Karpas-422 (cell line): Measurements from ENCODE around the gene RPL41. TPM values are rescaled to one million over a fixed set of nuclear protein-coding genes. Genes with fewer than 3 reads are reported as not detected.

Experiments used
- DNase-seq: peaks from one replicate; pipeline ENCODE4 v3.0.0-alpha.2; 2015
- H2AFZ ChIP-seq: fragments of 200-600 bp; sonication (generic); 2 replicates; pipeline ENCODE4 v1.6.1; 2014; ENCODE audit warnings: antibody characterized with exemption, low read length, mixed read lengths
- H3K27ac ChIP-seq: fragments of 200-600 bp; sonication (generic); 2 replicates; pipeline ENCODE4 v1.5.1; 2014; ENCODE audit warnings: mild to moderate bottlenecking, low read length, moderate library complexity
- H3K27me3 ChIP-seq: fragments of 200-600 bp; sonication (generic); 2 replicates; pipeline ENCODE4 v1.6.1; 2014; ENCODE audit warnings: low read length, mixed read lengths
- H3K36me3 ChIP-seq: fragments of 200-600 bp; sonication (generic); 2 replicates; pipeline ENCODE4 v1.6.1; 2014; ENCODE audit warnings: low read length, mixed read lengths; ENCODE audit not compliant: insufficient read depth
- H3K4me1 ChIP-seq: fragments of 200-600 bp; sonication (generic); 2 replicates; pipeline ENCODE4 v1.6.1; 2014; ENCODE audit warnings: mild to moderate bottlenecking, low read length, mixed read lengths
- H3K4me2 ChIP-seq: fragments of 200-600 bp; sonication (generic); 2 replicates; pipeline ENCODE4 v1.6.1; 2014; ENCODE audit warnings: low read length, low read depth, mild to moderate bottlenecking; ENCODE audit not compliant: poor library complexity, severe bottlenecking
- H3K4me3 ChIP-seq: fragments of 200-600 bp; sonication (generic); 2 replicates; pipeline ENCODE4 v1.5.1; 2014; ENCODE audit warnings: mild to moderate bottlenecking, antibody characterized with exemption, low read length, mixed read lengths
- H3K79me2 ChIP-seq: fragments of 200-600 bp; sonication (generic); 2 replicates; pipeline ENCODE4 v1.6.1; 2014; ENCODE audit warnings: mild to moderate bottlenecking, low read length, mixed read lengths
- H3K9ac ChIP-seq: fragments of 200-600 bp; sonication (generic); 2 replicates; pipeline ENCODE4 v1.6.0; 2014; ENCODE audit warnings: low read length
- H3K9me2 ChIP-seq: fragments of 200-600 bp; sonication (generic), shearing (Covaris generic); replicated peaks from 2 replicates; pipeline ENCODE4 v1.6.0; 2014; ENCODE audit warnings: mild to moderate bottlenecking, low read length, moderate library complexity; ENCODE audit not compliant: insufficient read depth
- H3K9me3 ChIP-seq: fragments of 300-700, 200-600 bp; sonication (generic); 2 replicates; pipeline ENCODE4 v1.6.1; 2014; ENCODE audit warnings: low read length, mixed read lengths
- H4K20me1 ChIP-seq: fragments of 200-600 bp; sonication (generic); 2 replicates; pipeline ENCODE4 v1.6.1; 2014; ENCODE audit warnings: mild to moderate bottlenecking, antibody characterized with exemption, low read length, low read depth; ENCODE audit not compliant: insufficient read depth
- total RNA-seq: library from RNA; depleted of rRNA; stranded (reverse); fragments of >200 nt; shearing (Covaris generic); gene quantifications from 2 replicates; pipeline ENCODE4 v1.2.3, GENCODE V29; 2014; ENCODE audit warnings: low replicate concordance

The RPL41 gene
- total RNA-seq, 1 experiment from 2014 or later: 7,506 TPM

DNA sequence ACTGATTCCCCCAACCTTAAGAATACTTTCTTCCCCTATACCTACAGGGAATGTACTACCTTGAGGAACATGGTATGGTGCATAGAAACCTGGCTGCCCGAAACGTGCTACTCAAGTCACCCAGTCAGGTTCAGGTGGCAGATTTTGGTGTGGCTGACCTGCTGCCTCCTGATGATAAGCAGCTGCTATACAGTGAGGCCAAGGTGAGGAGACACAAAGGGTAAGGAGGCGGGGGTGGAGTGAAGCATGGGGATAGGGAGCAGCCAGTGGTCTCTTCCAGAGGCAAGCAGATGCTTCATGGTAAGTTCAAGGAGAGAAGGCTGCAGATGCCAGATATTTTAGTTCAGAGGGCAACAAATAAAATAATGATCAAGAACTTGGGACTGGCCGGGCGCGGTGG is 18.7 kb upstream of the RPL41 start:
- Histone ChIP-seq H3K4me1 (no peaks in the 10 kb centered on the region), H3K36me3 (no peaks in the 10 kb centered on the region), H3K9me2 (no peaks in the 10 kb centered on the region), H4K20me1 (no peaks in the 10 kb centered on the region), H3K9me3 (no peaks in the 10 kb centered on the region), H2AFZ (no peak overlapping the region), H3K27ac (no peak overlapping the region), H3K4me3 (no peak overlapping the region), H3K4me2 (no peak overlapping the region), H3K9ac (no peak overlapping the region), H3K79me2 (no peaks in the 10 kb centered on the region), H3K27me3 (no peaks in the 10 kb centered on the region)
- no peak for DNase-seq

DNA sequence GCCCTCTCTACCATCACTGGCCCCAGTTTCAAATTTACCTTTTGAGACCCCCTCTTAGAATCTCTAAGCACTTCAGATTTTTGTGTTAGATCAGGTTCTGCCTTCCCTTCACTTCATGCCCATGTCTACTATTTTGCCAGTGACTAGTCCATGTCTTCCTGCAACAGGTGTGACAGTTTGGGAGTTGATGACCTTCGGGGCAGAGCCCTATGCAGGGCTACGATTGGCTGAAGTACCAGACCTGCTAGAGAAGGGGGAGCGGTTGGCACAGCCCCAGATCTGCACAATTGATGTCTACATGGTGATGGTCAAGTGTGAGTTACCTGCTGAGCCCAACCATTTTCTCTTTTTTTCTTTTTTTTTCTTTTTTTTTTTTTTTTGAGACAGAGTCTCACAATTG is 17.8 kb upstream of the RPL41 start:
- Histone ChIP-seq H3K4me1 (peaks cover 8% of the 10 kb centered on the region), H3K4me3 (no peak overlapping the region), H3K79me2 (no peaks in the 10 kb centered on the region), H3K9me2 (no peaks in the 10 kb centered on the region), H3K36me3 (no peaks in the 10 kb centered on the region), H3K9me3 (no peaks in the 10 kb centered on the region), H3K4me2 (no peak overlapping the region), H3K27me3 (no peaks in the 10 kb centered on the region), H3K9ac (no peak overlapping the region), H4K20me1 (no peaks in the 10 kb centered on the region), H3K27ac (no peak overlapping the region), H2AFZ (no peak overlapping the region)
- DNase-seq: no peak

DNA sequence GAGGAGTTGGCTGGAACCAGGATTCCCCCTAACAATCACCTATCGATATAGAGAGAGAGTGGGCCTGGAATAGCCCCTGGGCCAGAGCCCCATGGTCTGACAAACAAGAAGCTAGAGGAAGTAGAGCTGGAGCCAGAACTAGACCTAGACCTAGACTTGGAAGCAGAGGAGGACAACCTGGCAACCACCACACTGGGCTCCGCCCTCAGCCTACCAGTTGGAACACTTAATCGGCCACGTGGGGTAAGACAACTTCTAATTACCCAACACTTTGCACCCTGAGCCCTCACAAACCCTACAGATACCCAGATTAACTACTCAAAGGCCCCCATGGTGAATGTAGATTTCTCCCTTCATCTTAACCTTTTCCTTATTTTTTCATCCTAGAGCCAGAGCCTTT is 16.6 kb upstream of the RPL41 start:
- no peak for DNase-seq
- H3K27ac ChIP-seq: no peak overlapping the region

DNA sequence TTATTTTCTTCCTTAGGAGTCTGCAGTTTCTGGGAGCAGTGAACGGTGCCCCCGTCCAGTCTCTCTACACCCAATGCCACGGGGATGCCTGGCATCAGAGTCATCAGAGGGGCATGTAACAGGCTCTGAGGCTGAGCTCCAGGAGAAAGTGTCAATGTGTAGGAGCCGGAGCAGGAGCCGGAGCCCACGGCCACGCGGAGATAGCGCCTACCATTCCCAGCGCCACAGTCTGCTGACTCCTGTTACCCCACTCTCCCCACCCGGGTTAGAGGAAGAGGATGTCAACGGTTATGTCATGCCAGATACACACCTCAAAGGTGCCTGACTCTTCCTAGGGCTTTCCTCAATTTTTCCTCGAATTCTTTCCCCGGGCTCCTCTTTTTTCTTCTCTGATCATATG is 15.4 kb upstream of the RPL41 start:
- Histone ChIP-seq H3K9ac (no peak overlapping the region), H4K20me1 (peaks cover 11% of the 10 kb centered on the region; the same call in 1 of the 2 replicates), H3K9me2 (no peaks in the 10 kb centered on the region), H3K79me2 (peaks cover 20% of the 10 kb centered on the region), H3K4me1 (peaks cover 17% of the 10 kb centered on the region), H3K4me3 (no peak overlapping the region), H3K27me3 (no peaks in the 10 kb centered on the region), H3K9me3 (no peaks in the 10 kb centered on the region), H3K4me2 (no peak overlapping the region), H3K27ac (no peak overlapping the region), H2AFZ (no peak overlapping the region), H3K36me3 (peaks cover 6% of the 10 kb centered on the region; the same call in 1 of the 2 replicates)
- no peak for DNase-seq

More for the DNA sequence above, 16.6 kb upstream of the RPL41 start:
- no peak overlapping the region for H2AFZ ChIP-seq
- H3K36me3 ChIP-seq: no peaks in the 10 kb centered on the region
- no peaks in the 10 kb centered on the region for H3K9me2 ChIP-seq
- H3K4me1 ChIP-seq: peaks cover 11% of the 10 kb centered on the region
- no peaks in the 10 kb centered on the region for H3K27me3 ChIP-seq
- no peak overlapping the region for H3K9ac ChIP-seq
- H3K4me3 ChIP-seq: no peak overlapping the region
- H4K20me1 ChIP-seq: no peaks in the 10 kb centered on the region
- no peak overlapping the region for H3K4me2 ChIP-seq
- peaks cover 8% of the 10 kb centered on the region for H3K79me2 ChIP-seq
- H3K9me3 ChIP-seq: no peaks in the 10 kb centered on the region

DNA sequence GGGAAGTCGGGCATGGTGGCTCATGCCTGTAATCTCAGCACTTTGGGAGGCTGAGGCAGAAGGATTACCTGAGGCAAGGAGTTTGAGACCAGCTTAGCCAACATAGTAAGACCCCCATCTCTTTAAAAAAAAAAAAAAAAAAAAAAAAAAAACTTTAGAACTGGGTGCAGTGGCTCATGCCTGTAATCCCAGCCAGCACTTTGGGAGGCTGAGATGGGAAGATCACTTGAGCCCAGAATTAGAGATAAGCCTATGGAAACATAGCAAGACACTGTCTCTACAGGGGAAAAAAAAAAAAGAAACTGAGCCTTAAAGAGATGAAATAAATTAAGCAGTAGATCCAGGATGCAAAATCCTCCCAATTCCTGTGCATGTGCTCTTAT is 13.8 kb upstream of the RPL41 start:
- peak overlapping the region; percentile 89 for H3K4me2 ChIP-seq
- H3K4me1 ChIP-seq: peaks cover 25% of the 10 kb centered on the region
- H2AFZ ChIP-seq: no peak overlapping the region
- H3K9me3 ChIP-seq: no peaks in the 10 kb centered on the region
- H4K20me1 ChIP-seq: peaks cover 14% of the 10 kb centered on the region; the same call in 1 of the 2 replicates
- H3K9ac ChIP-seq: peak overlapping the region; percentile 99; the same call in 1 of the 2 replicates
- DNase-seq: no peak
- H3K27ac ChIP-seq: no peak overlapping the region
- H3K4me3 ChIP-seq: no peak overlapping the region
- H3K36me3 ChIP-seq: peaks cover 21% of the 10 kb centered on the region
- H3K27me3 ChIP-seq: no peaks in the 10 kb centered on the region
- peaks cover 36% of the 10 kb centered on the region for H3K79me2 ChIP-seq
- H3K9me2 ChIP-seq: no peaks in the 10 kb centered on the region

DNA sequence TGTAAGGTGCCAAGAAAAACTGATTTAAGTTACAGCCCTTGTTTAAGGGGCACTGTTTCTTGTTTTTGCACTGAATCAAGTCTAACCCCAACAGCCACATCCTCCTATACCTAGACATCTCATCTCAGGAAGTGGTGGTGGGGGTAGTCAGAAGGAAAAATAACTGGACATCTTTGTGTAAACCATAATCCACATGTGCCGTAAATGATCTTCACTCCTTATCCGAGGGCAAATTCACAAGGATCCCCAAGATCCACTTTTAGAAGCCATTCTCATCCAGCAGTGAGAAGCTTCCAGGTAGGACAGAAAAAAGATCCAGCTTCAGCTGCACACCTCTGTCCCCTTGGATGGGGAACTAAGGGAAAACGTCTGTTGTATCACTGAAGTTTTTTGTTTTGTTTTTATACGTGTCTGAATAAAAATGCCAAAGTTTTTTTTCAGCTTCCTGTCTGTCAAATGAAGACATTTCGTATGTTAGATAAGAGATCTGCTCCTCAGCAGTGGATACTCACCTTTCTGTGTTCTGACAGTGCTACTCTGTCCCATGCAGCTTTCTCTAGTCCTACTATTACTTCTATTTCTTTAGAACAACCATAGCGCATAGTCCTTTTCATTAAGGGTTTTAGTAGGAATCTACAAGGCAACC is 13.2 kb upstream of the RPL41 start:
- H3K79me2 ChIP-seq: peaks cover 37% of the 10 kb centered on the region
- peak overlapping the region; percentile 99 for H3K9ac ChIP-seq
- H4K20me1 ChIP-seq: peaks cover 14% of the 10 kb centered on the region; the same call in 1 of the 2 replicates
- no peaks in the 10 kb centered on the region for H3K27me3 ChIP-seq
- H3K4me1 ChIP-seq: peaks cover 25% of the 10 kb centered on the region
- H3K9me3 ChIP-seq: no peaks in the 10 kb centered on the region
- H3K36me3 ChIP-seq: peaks cover 26% of the 10 kb centered on the region
- DNase-seq: no peak
- peak overlapping the region; percentile 66; the same call in 1 of the 2 replicates for H2AFZ ChIP-seq
- H3K4me3 ChIP-seq: peak overlapping the region; percentile 79
- H3K9me2 ChIP-seq: no peaks in the 10 kb centered on the region
- H3K27ac ChIP-seq: no peak overlapping the region
- peak overlapping the region; percentile 89 for H3K4me2 ChIP-seq

DNA sequence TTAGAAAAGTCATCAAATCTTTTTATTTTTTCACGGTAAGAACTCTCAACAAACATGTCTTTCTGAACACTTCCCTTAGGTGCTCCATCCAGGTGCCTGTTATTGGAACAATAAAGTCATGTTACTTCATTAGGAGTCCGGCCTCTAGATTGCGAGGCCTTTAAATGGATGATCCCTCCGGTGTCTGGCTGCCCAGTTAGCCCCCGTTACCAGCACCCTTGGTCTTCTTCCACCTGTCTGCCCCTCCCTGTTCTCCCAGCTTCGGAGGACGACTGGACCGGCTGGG is 12.7 kb upstream of the RPL41 start:
- Histone ChIP-seq H2AFZ (peak overlapping the region; percentile 66), H3K9me3 (no peaks in the 10 kb centered on the region)

DNA sequence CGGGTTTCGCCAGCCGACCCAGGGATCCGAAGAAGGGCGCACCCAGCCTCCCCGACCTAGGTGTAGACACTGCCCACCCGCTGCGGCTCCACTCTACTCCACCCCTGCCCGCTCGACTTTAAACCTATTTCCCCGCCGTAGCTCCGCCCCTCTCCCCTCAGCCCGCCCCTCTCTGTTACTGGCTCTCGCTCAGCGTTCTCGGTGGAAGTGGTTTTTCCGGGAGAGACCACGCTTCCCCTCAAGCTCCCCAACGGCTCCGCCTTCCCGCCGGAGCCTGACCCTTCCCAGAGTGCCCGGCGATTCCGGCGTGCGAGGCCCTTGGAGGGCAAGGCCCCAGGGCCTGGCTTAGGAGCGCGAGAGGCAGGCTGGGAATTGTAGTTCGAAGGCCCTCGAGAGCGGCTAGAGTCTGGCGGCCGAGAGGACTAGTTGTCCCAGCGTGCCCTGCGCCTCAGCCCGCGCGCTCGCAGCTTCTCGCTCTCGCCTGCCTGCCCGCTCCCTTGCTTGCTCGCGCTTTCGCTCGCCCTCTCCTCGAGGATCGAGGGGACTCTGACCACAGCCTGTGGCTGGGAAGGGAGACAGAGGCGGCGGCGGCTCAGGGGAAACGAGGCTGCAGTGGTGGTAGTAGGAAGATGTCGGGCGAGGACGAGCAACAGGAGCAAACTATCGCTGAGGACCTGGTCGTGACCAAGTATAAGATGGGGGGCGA is 12.2 kb upstream of the RPL41 start, which contains the start of gene PA2G4:
TSS of gene PA2G4 (plus strand) at position 451 of the 706 bp plus-strand sequence. CDS start at position 630, 179 bp downstream.
- Histone ChIP-seq H3K27me3 (no peaks in the 10 kb centered on the region), H3K4me3 (peak within 1 kb of the TSS; percentile 79), H3K4me2 (peak within 1 kb of the TSS; percentile 89), H3K9me2 (no peaks in the 10 kb centered on the region), H2AFZ (peak within 1 kb of the TSS; percentile 66), H3K4me1 (peaks cover 25% of the 10 kb centered on the region), H3K9me3 (no peaks in the 10 kb centered on the region), H3K27ac (peak within 1 kb of the TSS; percentile 88), H3K36me3 (peaks cover 31% of the 10 kb centered on the region), H4K20me1 (peaks cover 14% of the 10 kb centered on the region; the same call in 1 of the 2 replicates), H3K9ac (peak within 1 kb of the TSS; percentile 99), H3K79me2 (peaks cover 37% of the 10 kb centered on the region)
- DNase-seq: peak; percentile 100

More for the DNA sequence above, 12.7 kb upstream of the RPL41 start:
- Histone ChIP-seq H3K9me2 (no peaks in the 10 kb centered on the region), H3K4me1 (peaks cover 25% of the 10 kb centered on the region), H3K79me2 (peaks cover 37% of the 10 kb centered on the region), H3K36me3 (peaks cover 31% of the 10 kb centered on the region), H4K20me1 (peaks cover 14% of the 10 kb centered on the region; the same call in 1 of the 2 replicates), H3K9ac (peak overlapping the region; percentile 99), H3K4me2 (peak overlapping the region; percentile 89), H3K27ac (peak overlapping the region; percentile 38; the same call in 1 of the 2 replicates), H3K4me3 (peak overlapping the region; percentile 79), H3K27me3 (no peaks in the 10 kb centered on the region)
- no peak for DNase-seq
